Gastrocnemius medialis (tissue), 4 donors: Measurements from ENCODE around the gene EPB42. TPM values are rescaled to one million over a fixed set of nuclear protein-coding genes. Genes with fewer than 3 reads are reported as not detected.

ENCODE experiments used
- ATAC-seq, 2 donors: fragments of 150-250 bp; one replicate each; pipeline ENCODE4 v1.9.1; 2016
- DNase-seq, 2 donors: peaks; one replicate each; pipeline ENCODE4 v3.0.0-alpha.2; 2019
- H3K27ac ChIP-seq, 4 donors: fragments of 200-600 bp; sonication (generic); 1 replicate in 1 of 4; 2 replicates in 3 of 4; pipeline ENCODE4 v1.5.1; 2016 to 2018; ENCODE audit warnings: mild to moderate bottlenecking in 2 of 4, moderate library complexity in 1 of 4
- H3K27me3 ChIP-seq, 3 donors: fragments of 200-600 bp; sonication (generic) in 2 of 3; 1 replicate in 1 of 3; 2 replicates in 2 of 3; pipeline versions ENCODE4 v1.5.1 to v1.6.0; 2016 to 2019; ENCODE audit warnings: mild to moderate bottlenecking in 1 of 3, moderate library complexity in 1 of 3
- H3K36me3 ChIP-seq, 2 donors: fragments of 200-600 bp; sonication (generic) in 1 of 2; one replicate each; pipeline ENCODE4 v1.5.1; 2017 to 2018
- H3K4me1 ChIP-seq, 2 donors: fragments of 200-600 bp; sonication (generic) in 1 of 2; one replicate each; pipeline ENCODE4 v1.5.1; 2016 to 2017; ENCODE audit warnings: mild to moderate bottlenecking in 2 of 2
- H3K4me3 ChIP-seq, 4 donors: fragments of 200-600 bp; sonication (generic) in 3 of 4; 1 replicate in 1 of 4; 2 replicates in 3 of 4; pipeline ENCODE4 v1.5.1; 2016 to 2019; ENCODE audit warnings: mild to moderate bottlenecking in 2 of 4
- H3K9me3 ChIP-seq, 3 donors: fragments of 200-600 bp; sonication (generic) in 2 of 3; 1 replicate in 1 of 3; 2 replicates in 2 of 3; pipeline ENCODE4 v1.5.1; 2016 to 2019
- CTCF ChIP-seq, 5 experiments: fragments of 450-650 bp in 3 of 5; fragments of 200-600 bp in 2 of 5; sonication (generic) in 2 of 5; IDR thresholded peaks in 4 of 5; conservative IDR thresholded peaks in 1 of 5; 1 replicate in 4 of 5; 2 replicates in 1 of 5; pipeline ENCODE4 v1.5.1; 2016 to 2019; ENCODE audit warnings: antibody characterized with exemption in 5 of 5, mild to moderate bottlenecking in 3 of 5, moderate library complexity in 3 of 5
- POLR2A ChIP-seq, 2 donors: fragments of 450-650 bp; IDR thresholded peaks; one replicate each; pipeline ENCODE4 v1.6.1; 2017; ENCODE audit warnings: antibody characterized with exemption in 2 of 2, mild to moderate bottlenecking in 2 of 2, moderate library complexity in 2 of 2
- in situ Hi-C, 4 donors: fragments of 200-750 bp; cut with MboI; loops; one replicate each; pipeline versions ENCODE4 v1.15.0 to v1.8.0; 2017; ENCODE audit warnings: low sequenced_read_pairs in 4 of 4
- intact Hi-C: fragments of 100-400 bp; cut with DNase I; formaldehyde crosslinking; loops from one replicate; pipeline ENCODE4 v1.15.1; 2023; ENCODE audit warnings: low total_unique reads
- total RNA-seq, 4 donors: library from RNA; depleted of rRNA; stranded (reverse); fragments of >200 nt; gene quantifications; one replicate each; pipeline versions ENCODE4 v1.1.0 to v1.2.3, GENCODE V29; 2016

The EPB42 gene
- total RNA-seq, 4 donors from 2014 or later, result not detected

- no peaks in the 10 kb centered on the region for H3K9me3 ChIP-seq
- no peak for TF ChIP-seq CTCF (IDR thresholded peaks at IDR 0.05 in 4 of 5, conservative IDR thresholded peaks at IDR 0.05 in 1 of 5)
- TF ChIP-seq POLR2A (IDR thresholded peaks at IDR 0.05), result no peak
- in situ Hi-C loops (no loop called here), intact Hi-C loops (no loop called here)
- DNase-seq (no peak), ATAC-seq (no peak)
- H3K4me3 ChIP-seq, result no peak overlapping the region
- H3K27ac ChIP-seq, result no peak overlapping the region
- H3K27me3 ChIP-seq, result no peaks in the 10 kb centered on the region
- H3K4me1 ChIP-seq, result no peaks in the 10 kb centered on the region
- no peaks in the 10 kb centered on the region for H3K36me3 ChIP-seq
These were observed 8.5 kb downstream of the EPB42 start for GRCh38 chr15:43212299-43212698.

- DNase-seq, result no peak
- no peak for TF ChIP-seq POLR2A (IDR thresholded peaks at IDR 0.05)
- TF ChIP-seq CTCF (IDR thresholded peaks at IDR 0.05 in 4 of 5, conservative IDR thresholded peaks at IDR 0.05 in 1 of 5), result no peak
- in situ Hi-C loops (no loop called here), intact Hi-C loops (no loop called here)
- ATAC-seq, result no peak
- Histone ChIP-seq H3K9me3 (no peaks in the 10 kb centered on the region), H3K36me3 (no peaks in the 10 kb centered on the region), H3K4me1 (no peaks in the 10 kb centered on the region), H3K27me3 (no peaks in the 10 kb centered on the region), H3K27ac (no peak overlapping the region), H3K4me3 (no peak overlapping the region)
These were observed 9.5 kb downstream of the EPB42 start for GRCh38 chr15:43211224-43211735.

GRCh38 chr15:43210807-43211206 is 10.0 kb downstream of the EPB42 start:
- H3K27me3 ChIP-seq, result no peaks in the 10 kb centered on the region
- H3K4me1 ChIP-seq, result no peaks in the 10 kb centered on the region
- DNase-seq (no peak), ATAC-seq (no peak)
- in situ Hi-C loops, result no loop called here
- intact Hi-C loops, result no loop called here
- no peak overlapping the region for H3K27ac ChIP-seq
- no peaks in the 10 kb centered on the region for H3K9me3 ChIP-seq
- no peak overlapping the region for H3K4me3 ChIP-seq
- no peak for TF ChIP-seq POLR2A (IDR thresholded peaks at IDR 0.05)
- TF ChIP-seq CTCF (IDR thresholded peaks at IDR 0.05 in 4 of 5, conservative IDR thresholded peaks at IDR 0.05 in 1 of 5), result no peak
- no peaks in the 10 kb centered on the region for H3K36me3 ChIP-seq

GRCh38 chr15:43210172-43210745 is 10.6 kb downstream of the EPB42 start:
- Histone ChIP-seq H3K4me1 (no peaks in the 10 kb centered on the region), H3K27ac (no peak overlapping the region), H3K36me3 (no peaks in the 10 kb centered on the region), H3K4me3 (no peak overlapping the region), H3K27me3 (no peaks in the 10 kb centered on the region), H3K9me3 (no peaks in the 10 kb centered on the region)
- intact Hi-C loops, result no loop called here
- TF ChIP-seq CTCF (IDR thresholded peaks at IDR 0.05 in 4 of 5, conservative IDR thresholded peaks at IDR 0.05 in 1 of 5), result no peak
- TF ChIP-seq POLR2A (IDR thresholded peaks at IDR 0.05), result no peak
- DNase-seq (no peak), ATAC-seq (no peak)
- in situ Hi-C loops, result no loop called here
